IPS-NIHi11 (cell line): ENCODE results near the gene ADAMTSL3.
"Not testable (repeated sequence)": the region's sequence is repeated elsewhere in the genome, so short reads cannot be mapped to it uniquely, and the experiment has no call there.

Experiments used
- DNase-seq: peaks from one replicate; pipeline ENCODE4 v3.0.0; 2012; ENCODE audit warnings: mixed read lengths, low spot score

ADAMTSL3 gene

DNA sequence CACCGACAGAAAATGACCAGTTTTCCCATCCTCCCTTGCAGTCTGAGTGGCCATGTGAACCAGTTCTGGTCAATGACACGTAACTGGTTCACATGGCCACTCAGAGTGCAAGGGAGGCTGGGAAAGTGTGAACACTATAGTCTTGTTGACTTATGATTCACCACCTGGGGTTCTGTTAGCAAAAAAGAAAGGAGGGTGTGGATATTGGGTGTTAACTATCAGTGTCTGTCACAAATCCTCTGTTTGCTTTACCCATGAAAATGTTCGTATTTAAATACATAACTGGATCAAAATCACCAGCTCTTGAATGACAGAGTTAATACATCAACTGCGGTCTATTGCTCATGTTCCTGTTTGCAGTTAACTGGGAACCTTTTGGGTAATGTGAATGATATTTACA lies 92.3 kb downstream of the ADAMTSL3 start:
- no peak for DNase-seq

DNA sequence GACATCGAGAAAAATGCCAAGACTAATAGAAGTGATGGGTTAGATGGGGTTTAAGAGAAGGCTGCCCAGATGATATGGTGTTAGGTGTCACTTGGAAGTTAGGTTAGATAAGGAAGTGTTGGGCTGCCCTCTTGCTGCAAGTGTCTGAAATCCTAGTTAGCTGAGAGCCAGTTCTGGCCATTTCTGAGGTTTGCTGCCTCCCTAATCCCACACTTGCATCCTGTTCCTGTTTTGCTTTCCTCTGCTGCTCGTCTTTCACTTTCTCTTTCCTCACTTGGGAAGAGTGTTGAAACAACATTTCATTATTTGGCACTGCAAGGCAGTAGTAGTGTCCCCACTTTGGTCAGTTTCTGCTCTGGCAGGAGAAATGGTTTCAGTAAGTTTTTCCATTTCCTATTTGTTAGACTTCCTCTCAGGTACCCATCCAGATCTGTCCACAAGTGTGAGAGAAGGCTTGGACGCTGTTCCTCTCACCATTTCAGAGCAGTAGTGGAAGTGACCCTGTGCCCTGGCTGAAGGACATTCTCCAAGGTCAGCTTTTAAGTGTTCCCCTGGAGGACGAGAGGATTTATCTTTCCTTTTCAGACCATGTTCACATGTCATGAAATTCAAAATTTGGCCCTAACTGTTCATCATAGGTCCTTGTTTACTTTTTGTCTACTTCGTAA lies 93.3 kb downstream of the ADAMTSL3 start:
- peak; percentile 24 for DNase-seq

DNA sequence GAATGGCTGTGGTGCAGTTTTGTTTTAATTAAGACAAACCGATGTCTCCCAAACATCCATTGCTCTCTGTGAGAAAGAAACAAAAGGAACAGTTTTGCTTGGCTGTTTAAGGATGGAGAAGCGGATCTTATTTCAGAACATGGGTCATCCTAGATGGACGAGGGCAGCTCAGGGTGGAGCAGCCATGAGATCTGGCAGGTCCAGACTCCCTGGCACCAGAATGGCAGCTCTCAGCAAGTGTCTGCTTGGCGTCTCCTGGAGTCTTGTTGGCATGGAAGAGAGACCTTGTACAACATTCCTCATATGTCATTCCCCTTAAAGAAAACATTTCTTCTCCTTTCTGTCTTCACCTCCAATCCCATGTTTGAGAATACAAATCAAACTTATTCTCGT lies 93.8 kb downstream of the ADAMTSL3 start:
- no peak for DNase-seq

DNA sequence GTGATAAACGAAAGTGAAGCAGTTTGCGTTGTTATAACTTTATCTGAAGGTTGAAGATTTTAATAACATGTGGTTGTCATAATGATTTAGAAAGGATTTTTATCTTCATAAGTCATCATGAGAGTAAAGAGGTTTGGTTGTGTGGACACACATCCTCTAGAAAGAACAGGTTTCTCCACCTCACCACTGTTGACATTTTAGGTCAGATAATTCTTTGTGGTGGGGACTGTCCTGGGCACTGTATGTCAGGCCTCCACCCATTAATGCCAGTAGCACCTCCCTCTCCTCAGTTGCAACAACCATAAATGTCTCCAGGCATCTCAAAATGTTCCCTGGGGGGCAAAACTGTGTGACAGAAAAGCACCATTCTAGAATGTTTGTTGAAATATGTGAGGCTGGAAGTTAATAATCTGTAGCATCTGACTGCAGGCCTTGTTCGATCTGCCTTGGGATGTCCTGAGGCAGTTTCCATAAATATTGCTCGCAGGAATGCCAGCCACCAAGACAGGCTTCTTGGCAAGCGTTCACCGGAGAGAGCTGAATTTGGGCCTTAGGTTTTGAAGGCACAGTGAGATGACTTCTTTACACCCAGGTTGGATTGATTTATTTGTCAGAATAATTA lies 100.1 kb downstream of the ADAMTSL3 start:
- no peak for DNase-seq

DNA sequence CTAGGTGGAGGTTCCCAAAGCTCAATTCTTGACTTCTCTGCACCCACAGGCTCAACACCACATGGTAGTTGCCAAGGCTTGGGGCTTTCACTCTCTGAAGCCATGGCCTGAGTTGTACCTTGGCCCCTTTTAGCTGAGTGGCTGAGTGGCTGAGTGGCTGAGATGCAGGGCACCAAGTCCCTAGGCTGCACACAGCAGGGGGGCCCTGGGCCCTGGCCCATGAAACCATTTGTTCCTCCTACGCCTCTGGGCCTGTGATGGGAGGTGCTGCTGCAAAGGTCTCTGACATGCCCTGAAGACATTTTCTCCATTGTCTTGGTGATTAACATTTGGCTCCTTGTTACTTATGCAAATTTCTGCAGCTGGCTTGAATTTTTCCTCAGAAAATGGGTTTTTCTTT lies 103.4 kb downstream of the ADAMTSL3 start:
- not testable (repeated sequence) for DNase-seq

DNA sequence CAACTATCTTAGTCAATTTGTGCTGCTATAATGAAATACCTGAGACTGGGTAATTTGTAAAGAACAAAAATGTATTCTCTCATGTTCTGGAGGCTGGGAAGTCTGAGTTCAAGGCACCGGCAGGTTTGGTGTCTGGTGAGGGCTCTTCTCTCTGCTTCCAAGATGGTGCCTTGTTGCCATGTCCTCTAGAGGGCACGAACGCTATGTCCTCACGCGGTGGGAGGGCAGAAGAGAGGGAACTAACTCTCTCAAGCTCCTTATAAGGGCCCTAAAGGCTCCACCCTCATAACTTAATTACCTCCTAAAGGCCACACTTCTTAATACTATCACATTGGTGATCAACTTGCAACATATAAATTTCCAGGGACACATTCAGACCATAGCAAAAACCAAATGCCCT lies 108.4 kb downstream of the ADAMTSL3 start:
- DNase-seq = no peak

DNA sequence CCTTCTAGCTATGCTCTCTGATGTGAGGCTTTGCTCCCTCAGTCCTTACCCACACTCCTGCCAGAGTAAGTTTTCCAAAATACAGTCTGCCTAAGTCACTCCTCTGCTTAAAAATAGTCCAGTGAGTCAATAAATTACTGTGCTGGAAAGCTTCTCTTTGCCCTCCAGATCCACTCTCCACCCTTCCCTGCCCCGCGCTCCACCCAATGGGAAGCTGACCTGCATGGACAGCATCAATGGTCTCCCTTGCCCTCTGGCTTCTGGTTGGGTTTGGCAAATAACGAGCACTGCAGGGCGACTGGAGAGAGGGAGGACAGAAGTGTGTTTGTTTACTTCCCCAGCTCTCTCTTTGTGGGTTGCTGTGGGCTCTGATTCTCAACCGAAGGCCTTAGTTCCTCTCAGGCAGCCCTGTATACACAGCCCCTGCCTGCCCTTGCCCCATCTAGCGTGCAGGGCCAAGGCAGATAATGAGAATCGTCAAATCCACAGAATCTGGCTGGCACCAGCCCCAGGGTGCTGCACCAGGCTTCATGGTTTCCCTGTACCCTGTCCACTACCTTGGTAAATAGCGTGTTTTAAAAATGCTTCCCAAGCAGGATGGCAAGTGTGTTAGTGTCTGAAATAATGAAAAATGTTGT lies 110.4 kb downstream of the ADAMTSL3 start:
- no peak for DNase-seq

DNA sequence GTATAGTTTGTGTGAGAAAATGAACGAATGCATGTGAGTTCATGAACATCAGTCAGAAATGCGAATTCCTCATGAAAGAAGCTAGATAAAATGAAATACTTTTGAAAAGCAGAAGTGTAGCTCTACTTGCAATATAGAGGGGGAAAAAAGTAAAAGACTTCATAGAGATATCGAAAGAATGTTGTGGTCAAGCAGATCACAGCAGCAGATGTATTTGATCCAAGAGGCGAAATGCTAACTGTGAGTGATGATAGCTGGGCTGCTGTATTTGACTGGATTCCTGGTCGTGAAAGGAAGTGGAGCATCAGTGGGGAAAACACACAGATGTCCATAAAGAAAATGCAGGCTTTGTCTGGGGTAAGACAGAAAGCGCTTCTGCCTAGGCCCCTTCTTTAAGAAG lies 112.4 kb downstream of the ADAMTSL3 start:
- no peak for DNase-seq

DNA sequence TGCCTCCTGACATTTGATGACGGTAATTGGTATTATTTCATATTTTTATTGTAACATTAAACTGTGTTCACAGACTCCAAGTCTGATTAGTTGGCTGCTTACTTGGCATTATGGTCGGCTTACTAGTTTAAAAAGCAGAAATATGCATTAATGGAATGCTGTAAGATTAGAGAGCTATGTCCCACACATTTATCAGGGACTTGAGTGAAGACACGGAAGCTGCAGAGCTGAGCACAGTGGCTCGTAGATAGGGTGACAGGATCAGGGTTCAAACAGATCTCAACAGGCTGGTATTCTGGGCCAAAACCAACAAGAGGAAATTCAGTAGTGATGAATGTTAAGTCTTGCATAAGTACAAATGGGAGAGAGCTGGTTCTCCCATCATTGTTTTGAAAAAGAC lies 113.8 kb downstream of the ADAMTSL3 start:
- DNase-seq = no peak

DNA sequence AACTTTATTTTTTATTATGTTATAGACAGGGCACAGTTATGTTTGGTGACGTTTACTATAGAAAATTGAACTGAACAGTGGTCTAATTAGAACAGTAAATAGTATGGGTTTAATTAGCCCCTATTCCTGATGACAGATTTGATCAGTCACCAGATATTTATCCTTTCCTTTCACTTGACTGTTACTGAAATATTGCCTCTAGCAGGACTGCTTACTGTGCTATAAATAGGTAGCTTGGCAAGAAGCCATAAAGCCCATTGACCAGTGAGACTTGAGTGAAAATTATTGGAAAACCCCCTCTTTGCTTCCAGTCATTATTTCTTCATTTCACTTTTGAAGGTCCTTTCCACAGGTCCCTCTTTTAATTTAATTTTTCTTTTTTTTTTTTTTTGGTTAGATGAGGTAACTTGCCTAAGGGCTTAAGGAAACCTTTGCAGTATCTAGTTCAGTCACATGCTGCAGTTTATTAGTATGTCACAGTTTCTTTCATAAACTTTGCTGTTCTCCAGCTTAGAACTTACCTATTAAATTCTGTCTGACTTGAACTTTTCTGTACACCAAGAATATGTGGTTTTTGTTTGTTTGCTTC lies 115.6 kb downstream of the ADAMTSL3 start:
- DNase-seq = no peak

DNA sequence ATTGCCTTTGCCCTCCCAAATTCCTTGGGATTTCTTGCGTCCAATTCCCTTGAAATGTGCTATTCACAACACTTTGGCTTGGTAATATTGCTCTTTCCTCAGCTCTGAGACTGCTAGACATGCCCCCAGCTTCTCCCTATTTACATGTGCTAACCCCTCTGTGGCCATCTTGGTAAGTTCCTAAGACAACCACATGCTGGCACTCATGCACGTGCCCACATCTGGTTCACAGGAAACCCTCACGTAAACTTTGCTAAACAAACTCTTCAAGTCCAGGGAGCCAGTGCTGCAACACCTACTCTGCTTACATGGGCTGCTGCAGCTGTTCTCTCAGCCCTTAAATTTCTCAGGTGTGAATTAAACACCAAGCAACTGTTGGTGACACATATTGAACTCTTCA lies 121.8 kb downstream of the ADAMTSL3 start:
- DNase-seq = no peak

DNA sequence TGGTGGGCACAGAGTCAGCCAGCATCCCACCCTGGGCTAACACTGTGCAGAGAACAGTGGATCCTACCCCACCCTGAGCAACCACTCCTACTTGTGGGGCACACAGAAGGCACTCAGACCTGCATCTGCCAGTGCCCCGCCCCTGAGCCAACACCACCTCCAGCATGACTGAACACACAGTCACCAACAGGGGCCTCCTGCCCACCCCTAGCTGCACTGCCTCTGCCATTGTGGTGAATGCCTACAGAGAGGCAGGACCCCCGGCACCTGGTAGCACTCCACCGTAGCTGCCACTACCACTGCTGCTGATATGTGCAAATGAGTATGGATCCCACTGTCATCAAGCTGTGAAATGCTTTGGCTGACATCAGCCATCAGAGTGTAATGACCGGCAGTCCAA lies 123.1 kb downstream of the ADAMTSL3 start:
- no peak for DNase-seq

DNA sequence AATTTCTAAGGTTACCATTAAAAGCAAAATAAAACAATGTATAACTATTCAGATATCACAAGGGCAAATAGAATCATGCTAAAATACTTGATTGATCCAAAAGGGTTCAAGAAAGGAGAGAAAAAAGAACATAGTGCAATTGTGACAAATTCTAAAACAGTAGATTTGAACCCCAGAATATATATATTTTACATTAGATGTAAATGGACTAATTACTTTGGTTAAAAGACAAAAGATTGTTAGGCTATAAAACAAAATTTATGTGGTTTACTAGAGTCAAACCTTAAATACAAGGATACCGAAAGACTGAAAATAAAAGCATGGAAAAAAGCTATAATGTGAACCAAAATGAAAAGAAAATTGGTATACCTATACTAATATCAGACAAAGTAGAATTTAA lies 129.3 kb downstream of the ADAMTSL3 start:
- no peak for DNase-seq

DNA sequence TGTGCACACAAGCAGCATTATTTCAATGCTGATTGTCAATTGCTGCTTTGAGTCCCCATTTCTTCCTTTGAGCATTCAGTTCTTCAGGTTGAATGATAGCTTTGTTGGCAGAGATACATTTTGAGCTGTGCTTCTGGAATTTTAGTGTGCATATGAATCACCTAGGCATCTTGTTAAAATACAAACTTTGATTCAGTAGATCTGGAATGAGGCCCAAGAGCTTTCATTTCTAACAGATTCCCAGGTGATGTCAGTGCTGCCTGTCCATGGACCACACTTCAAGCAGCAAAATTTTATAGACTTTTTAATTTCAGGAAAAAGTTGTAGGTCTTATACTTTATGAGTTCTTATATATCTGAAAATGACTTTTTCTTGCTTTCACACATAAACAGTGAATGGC lies 131.1 kb downstream of the ADAMTSL3 start:
- DNase-seq = no peak

DNA sequence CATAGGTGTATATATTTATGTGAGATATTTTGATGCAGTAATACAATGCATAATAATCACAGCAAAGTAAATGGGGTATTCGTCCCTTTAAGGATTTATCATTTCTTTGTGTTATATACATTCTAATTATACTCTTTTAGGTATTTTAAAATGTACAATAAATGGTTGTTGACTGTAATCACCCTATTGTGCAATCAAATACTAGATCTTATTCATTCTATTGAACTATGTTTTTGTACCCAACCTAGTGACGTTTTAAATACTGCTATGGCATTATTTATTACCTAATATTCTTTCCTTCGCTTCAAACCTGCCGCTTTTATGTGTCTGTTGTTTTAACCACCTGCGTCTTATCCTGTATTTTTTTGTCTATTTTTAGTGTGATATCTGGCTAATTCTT lies 132.4 kb downstream of the ADAMTSL3 start:
- no peak for DNase-seq

DNA sequence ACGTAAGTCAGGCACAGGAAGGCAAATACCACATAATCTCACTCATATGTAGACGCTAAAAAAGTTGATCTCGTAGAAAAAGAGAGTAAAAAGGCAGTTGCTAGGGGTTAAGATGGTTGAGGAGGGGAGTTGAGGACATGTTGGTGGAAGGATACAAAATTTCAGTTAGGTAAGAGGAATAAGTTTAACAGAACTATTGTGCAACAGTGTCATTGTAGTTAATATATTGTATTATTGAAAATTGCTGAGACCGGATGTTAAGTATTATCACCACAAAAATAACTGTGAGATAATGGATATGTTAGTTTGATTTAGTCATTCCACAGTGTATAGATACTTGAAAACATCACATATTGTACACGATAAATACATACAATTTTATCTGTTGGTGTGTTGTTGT lies 139.1 kb downstream of the ADAMTSL3 start:
- DNase-seq = no peak

DNA sequence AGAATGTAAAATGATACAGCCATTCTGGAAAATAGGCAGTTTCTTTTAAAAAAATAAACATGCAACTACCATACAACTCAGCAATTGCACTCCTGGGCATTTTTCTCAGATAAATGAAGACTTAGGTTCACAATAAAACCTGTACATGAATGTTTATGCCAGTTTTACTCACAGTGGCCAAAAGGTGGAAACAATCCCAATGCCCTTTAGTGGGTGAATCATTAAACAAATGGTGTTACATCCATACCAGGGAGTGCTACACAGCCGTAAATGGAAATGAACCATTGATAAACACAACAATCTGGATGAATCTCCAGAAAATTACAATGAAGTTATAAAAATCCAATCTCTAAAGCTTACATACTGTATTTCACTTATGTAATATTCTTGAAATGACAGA lies 140.3 kb downstream of the ADAMTSL3 start:
- DNase-seq = no peak

DNA sequence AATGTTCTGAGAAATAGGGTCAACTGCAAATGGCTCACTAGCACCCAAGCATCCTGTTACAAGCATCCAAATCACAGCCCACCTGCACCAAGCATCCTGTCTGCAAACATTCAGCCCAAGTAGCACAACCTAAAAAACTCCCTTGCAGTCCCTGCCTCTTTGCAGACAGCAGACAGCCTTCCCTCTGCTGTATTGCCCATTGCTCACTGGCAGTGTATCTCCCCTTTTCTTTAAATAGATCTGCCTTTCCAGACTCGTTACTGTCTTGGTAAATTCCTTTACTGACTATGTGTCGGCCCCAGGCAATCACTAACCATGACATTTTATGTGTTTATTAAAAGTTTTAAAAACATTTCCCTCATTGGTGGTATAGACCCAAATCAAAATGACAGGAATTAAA lies 155.4 kb downstream of the ADAMTSL3 start:
- no peak for DNase-seq

DNA sequence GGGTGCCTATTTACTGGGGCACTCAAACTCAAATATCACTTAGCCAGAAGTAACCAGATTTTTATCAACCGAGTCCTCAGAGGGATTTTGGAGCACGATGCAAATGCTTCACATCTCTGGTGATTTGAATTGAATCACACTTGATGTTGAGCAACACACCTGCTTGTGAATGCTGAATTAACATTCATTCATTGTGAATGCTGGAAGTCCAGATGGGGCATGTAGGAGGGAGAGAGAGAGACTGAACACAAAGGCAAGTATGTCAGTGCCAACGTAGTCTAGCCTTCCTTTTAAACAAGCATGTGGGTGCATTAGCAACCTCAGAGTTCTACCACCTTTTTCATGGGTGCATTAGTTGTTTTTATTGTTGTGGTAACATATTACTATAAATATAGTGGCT lies 156.2 kb downstream of the ADAMTSL3 start:
- no peak for DNase-seq

DNA sequence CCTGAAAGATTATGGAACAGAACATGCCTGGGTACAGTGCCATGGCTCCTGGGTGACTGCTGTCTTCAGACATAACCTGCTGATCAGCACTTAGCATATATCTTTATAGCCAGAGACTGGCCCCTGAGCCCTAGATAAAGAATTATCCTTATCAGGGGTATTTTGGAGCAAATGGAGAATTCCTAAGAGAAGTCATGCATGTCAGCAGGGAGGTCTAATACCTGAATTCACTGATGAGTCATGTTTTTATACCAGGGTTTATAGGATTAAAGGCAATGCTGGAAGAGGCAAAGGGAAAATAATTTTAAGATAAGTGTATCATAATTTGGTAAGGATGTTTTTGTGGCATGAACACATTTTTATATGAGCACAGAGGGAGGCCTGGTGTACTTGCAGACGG lies 159.8 kb downstream of the ADAMTSL3 start:
- DNase-seq = no peak

DNA sequence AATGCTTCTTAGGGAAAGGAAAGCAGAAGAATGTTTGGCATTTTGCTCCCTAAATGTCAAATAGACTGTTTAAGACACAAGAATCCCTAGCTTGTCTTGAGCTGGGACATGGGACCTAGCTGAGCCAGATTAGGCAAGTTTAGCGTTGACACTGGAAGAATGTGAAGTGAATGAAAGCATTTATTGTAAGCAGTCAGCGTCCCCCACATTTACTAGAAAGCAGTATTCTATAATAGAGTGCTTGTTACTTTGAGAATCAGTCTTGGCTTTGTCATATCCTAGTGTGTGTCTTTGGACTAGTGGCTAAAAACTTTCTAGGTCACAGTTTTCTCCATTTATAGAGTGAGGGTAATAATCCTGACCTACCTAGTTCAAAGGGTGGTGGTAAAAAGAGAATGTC lies 161.6 kb downstream of the ADAMTSL3 start:
- no peak for DNase-seq

DNA sequence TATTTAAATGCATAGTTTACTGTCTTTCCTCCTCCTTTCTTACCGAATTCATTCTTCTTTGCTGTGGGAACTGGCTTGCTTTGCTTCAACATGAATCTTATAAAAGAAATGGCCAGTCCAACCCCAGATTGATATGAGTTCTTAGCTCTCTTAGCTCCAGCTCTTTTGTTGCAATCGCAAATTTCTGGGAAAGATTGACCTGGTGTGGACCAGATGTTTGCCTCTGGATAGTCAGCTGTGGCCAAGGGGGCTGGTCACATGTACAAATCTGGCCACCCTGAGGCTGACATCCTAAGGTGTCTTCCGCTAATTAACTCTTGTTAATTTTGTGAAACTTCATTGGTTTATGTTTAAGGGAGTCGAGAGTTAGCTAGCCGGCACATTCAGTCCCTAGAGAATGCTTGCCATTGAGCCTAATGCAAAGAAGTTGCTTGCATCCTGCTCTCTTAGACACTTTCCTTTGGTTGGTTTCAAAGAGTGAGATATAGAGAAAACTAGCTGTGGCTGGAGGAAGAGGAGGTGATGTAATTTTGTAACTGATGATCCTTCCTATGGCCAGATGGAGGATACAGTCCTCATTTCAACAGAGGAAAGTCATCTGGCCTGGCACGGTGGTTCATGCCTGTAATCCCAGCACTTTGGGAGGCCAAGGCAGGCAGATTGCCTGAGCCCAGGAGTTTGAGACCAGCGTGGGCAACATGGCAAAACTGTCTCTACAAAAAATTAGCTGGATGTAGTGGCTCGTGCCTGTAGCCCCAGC lies 162.4 kb downstream of the ADAMTSL3 start:
- DNase-seq = no peak

DNA sequence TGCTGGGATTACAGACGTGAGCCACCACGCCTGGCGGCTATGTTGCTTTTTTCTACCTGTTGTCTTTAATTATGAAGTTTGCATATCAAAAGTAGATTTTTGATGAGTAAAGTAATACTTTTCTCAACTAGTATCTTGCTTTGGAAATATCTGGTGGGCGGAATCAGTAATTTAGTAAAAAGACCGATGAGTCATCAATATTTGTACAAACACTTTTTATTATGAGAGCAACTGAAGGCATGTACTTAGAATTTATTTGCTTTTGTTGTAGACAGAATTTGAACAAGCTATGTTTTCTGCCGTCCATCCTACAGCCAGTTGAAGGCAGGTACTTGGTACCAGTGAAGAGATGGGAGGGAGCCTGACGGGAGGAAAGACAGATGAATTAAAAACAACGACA lies 164.7 kb downstream of the ADAMTSL3 start:
- DNase-seq = no peak
